VCaP (cell line): ENCODE measurements around the gene DAND5.

Experiments used
- H3K27ac ChIP-seq: fragments of 450-650 bp; 2 replicates; pipeline ENCODE4 v1.5.1; 2017
- CTCF ChIP-seq: fragments of 450-650 bp; conservative IDR thresholded peaks from 2 replicates; pipeline ENCODE4 v1.5.1; 2017; ENCODE audit warnings: mild to moderate bottlenecking, moderate library complexity

Gene DAND5

GRCh38 chr19:12953138-12953798 is 16.1 kb upstream of the DAND5 start:
- no peak for TF ChIP-seq CTCF
- no peak overlapping the region for H3K27ac ChIP-seq

GRCh38 chr19:12953799-12954611 is 15.4 kb upstream of the DAND5 start:
- 0 out of 2 replicates have a peak overlapping the region, but pooled peaks have one; percentile 91 for H3K27ac ChIP-seq
- TF ChIP-seq CTCF = no peak

GRCh38 chr19:12954612-12954962 is 14.8 kb upstream of the DAND5 start:
- H3K27ac ChIP-seq = 0 out of 2 replicates have a peak overlapping the region, but pooled peaks have one; percentile 91
- no peak for TF ChIP-seq CTCF

GRCh38 chr19:12955575-12955974 is 13.8 kb upstream of the DAND5 start:
- peak overlapping the region; percentile 91 for H3K27ac ChIP-seq

- H3K27ac ChIP-seq = peak overlapping the region; percentile 91
These were observed 13.4 kb upstream of the DAND5 start for GRCh38 chr19:12955996-12956395.

GRCh38 chr19:12956446-12957388 is 12.7 kb upstream of the DAND5 start, which contains the start of gene GADD45GIP1:
Gene GADD45GIP1 (minus strand): TSS chr19:12957223. CDS start chr19:12957212, 11 bp downstream.
- no peak for TF ChIP-seq CTCF
- H3K27ac ChIP-seq = peak within 1 kb of the TSS; percentile 91

More at GRCh38 chr19:12955996-12956395, 13.4 kb upstream of the DAND5 start:
- TF ChIP-seq CTCF = no peak

GRCh38 chr19:12957389-12957952 is 11.9 kb upstream of the DAND5 start:
- H3K27ac ChIP-seq = peak overlapping the region; percentile 91

- no peak for TF ChIP-seq CTCF
- no peak overlapping the region for H3K27ac ChIP-seq
These were observed 9.9 kb upstream of the DAND5 start for GRCh38 chr19:12959481-12959880.
